Measurements from ENCODE around the gene TRIM16.
A peak's percentile ranks its signal among the peaks of the same experiment; 100 is the strongest.

DNA sequence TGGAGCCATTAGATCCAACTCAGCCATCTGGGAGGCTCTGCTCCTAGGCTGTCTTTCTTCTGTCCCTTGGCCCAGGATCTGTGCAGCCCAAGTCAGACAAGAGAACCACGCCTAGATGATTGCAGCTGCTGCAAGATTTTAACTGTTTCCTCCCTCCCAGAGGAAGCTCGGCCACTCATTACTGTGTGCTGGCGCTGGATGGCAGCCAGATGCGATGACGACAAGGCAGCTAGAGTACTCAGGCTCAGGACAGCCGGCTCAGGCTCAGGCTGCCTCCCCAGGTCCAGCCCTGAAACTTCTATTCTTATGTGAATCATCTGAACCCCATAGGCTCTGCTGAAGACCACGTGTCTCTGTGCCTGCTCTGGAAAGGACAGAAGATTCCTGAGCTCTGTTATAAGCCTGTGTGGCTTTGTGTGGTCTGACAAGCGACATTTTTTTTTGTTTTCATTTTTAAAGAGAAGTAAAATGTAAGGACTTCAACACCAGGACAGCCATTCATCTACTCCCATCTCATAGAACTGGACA is 32.5 kb downstream of the TRIM16 start:
- TF ChIP-seq, protein P1, sequence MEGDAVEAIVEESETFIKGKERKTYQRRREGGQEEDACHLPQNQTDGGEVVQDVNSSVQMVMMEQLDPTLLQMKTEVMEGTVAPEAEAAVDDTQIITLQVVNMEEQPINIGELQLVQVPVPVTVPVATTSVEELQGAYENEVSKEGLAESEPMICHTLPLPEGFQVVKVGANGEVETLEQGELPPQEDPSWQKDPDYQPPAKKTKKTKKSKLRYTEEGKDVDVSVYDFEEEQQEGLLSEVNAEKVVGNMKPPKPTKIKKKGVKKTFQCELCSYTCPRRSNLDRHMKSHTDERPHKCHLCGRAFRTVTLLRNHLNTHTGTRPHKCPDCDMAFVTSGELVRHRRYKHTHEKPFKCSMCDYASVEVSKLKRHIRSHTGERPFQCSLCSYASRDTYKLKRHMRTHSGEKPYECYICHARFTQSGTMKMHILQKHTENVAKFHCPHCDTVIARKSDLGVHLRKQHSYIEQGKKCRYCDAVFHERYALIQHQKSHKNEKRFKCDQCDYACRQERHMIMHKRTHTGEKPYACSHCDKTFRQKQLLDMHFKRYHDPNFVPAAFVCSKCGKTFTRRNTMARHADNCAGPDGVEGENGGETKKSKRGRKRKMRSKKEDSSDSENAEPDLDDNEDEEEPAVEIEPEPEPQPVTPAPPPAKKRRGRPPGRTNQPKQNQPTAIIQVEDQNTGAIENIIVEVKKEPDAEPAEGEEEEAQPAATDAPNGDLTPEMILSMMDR (IDR thresholded peaks at IDR 0.05) = no peak
- TF ChIP-seq POLR2A (IDR thresholded peaks at IDR 0.05) = peak in 3 of 4 donors; percentile 41 to 76 (median 72)

All from esophagus squamous epithelium (tissue), 4 donors.